Mucosa of rectum (tissue), 2 donors: Measurements from ENCODE around the gene CMTM3.
"Not testable (repeated sequence)": the region's sequence is repeated elsewhere in the genome, so short reads cannot be mapped to it uniquely, and the experiment has no call there.

Experiments
- H3K27ac ChIP-seq, 2 donors: one replicate each; pipeline ENCODE4 v1.7.0; 2013; ENCODE audit warnings: inconsistent platforms in 2 of 2, low read depth in 2 of 2, low read length in 2 of 2
- H3K27me3 ChIP-seq, 2 donors: one replicate each; pipeline ENCODE4 v1.7.0; 2013; ENCODE audit warnings: low read length in 2 of 2; ENCODE audit not compliant: control insufficient read depth in 2 of 2, insufficient read depth in 2 of 2
- H3K36me3 ChIP-seq, 2 donors: one replicate each; pipeline ENCODE4 v1.7.0; 2013; ENCODE audit warnings: low read length in 2 of 2; ENCODE audit not compliant: control insufficient read depth in 2 of 2, insufficient read depth in 2 of 2
- H3K4me1 ChIP-seq, 2 donors: one replicate each; pipeline ENCODE4 v1.7.0; 2013; ENCODE audit warnings: low read length in 2 of 2, mild to moderate bottlenecking in 1 of 2; ENCODE audit not compliant: control insufficient read depth in 2 of 2, insufficient read depth in 2 of 2
- H3K4me3 ChIP-seq, 2 donors: one replicate each; pipeline ENCODE4 v1.7.0; 2013; ENCODE audit warnings: low read length in 2 of 2
- H3K9ac ChIP-seq, 2 donors: one replicate each; pipeline ENCODE4 v1.7.0; 2013; ENCODE audit warnings: low read length in 2 of 2, low read depth in 1 of 2, mild to moderate bottlenecking in 1 of 2
- H3K9me3 ChIP-seq, 2 donors: one replicate each; pipeline ENCODE4 v1.7.0; 2013; ENCODE audit warnings: low read length in 2 of 2; ENCODE audit not compliant: control insufficient read depth in 2 of 2
- donor health status: healthy.
- donor health status: Normal muscosa, but diverticular disease.

Gene CMTM3

GRCh38 chr16:66608241-66609138 is 4.0 kb downstream of the CMTM3 start:
- Histone ChIP-seq H3K27me3 (peaks cover 3 to 6% of the 10 kb centered on the region in 2 donors), H3K36me3 (peaks cover 18 to 35% of the 10 kb centered on the region in 2 donors), H3K27ac (no peak overlapping the region), H3K9ac (no peak overlapping the region), H3K4me1 (peaks cover 6 to 11% of the 10 kb centered on the region in 2 donors), H3K4me3 (no peak overlapping the region), H3K9me3 (no peaks in the 10 kb centered on the region)

GRCh38 chr16:66609139-66609510 is 4.6 kb downstream of the CMTM3 start:
- Histone ChIP-seq H3K9ac (no peak overlapping the region), H3K9me3 (no peaks in the 10 kb centered on the region), H3K27ac (no peak overlapping the region), H3K4me1 (peaks cover 2 to 8% of the 10 kb centered on the region in 2 donors), H3K27me3 (peaks cover 0 to 3% of the 10 kb centered on the region in 2 donors), H3K4me3 (no peak overlapping the region), H3K36me3 (peaks cover 18 to 35% of the 10 kb centered on the region in 2 donors)

- no peak overlapping the region for H3K27ac ChIP-seq
- H3K36me3 ChIP-seq = peaks cover 26 to 37% of the 10 kb centered on the region in 2 donors
- H3K4me1 ChIP-seq = peaks cover 0 to 8% of the 10 kb centered on the region in 2 donors
- H3K9me3 ChIP-seq = no peaks in the 10 kb centered on the region
- H3K27me3 ChIP-seq = peaks cover 0 to 3% of the 10 kb centered on the region in 2 donors
- H3K4me3 ChIP-seq = no peak overlapping the region
- H3K9ac ChIP-seq = no peak overlapping the region
Measured at GRCh38 chr16:66610111-66610820, 5.8 kb downstream of the CMTM3 start.

GRCh38 chr16:66611911-66612310 is 7.4 kb downstream of the CMTM3 start:
- not testable (repeated sequence) for H3K4me3 ChIP-seq, H3K27me3 ChIP-seq, H3K9ac ChIP-seq, H3K27ac ChIP-seq, H3K9me3 ChIP-seq, H3K4me1 ChIP-seq
- peaks cover 30 to 45% of the 10 kb centered on the region in 2 donors for H3K36me3 ChIP-seq

- Histone ChIP-seq H3K4me3 (no peak overlapping the region), H3K4me1 (peaks cover 0 to 4% of the 10 kb centered on the region in 2 donors), H3K9me3 (no peaks in the 10 kb centered on the region), H3K27ac (no peak overlapping the region), H3K36me3 (peaks cover 30 to 47% of the 10 kb centered on the region in 2 donors), H3K27me3 (no peaks in the 10 kb centered on the region), H3K9ac (no peak overlapping the region)
Measured at GRCh38 chr16:66612422-66612821, 7.9 kb downstream of the CMTM3 start.

GRCh38 chr16:66614161-66614802 is 9.8 kb downstream of the CMTM3 start:
- Histone ChIP-seq H3K36me3 (peaks cover 37 to 39% of the 10 kb centered on the region in 2 donors), H3K4me3 (no peak overlapping the region), H3K9me3 (no peaks in the 10 kb centered on the region), H3K4me1 (no peaks in the 10 kb centered on the region), H3K27me3 (no peaks in the 10 kb centered on the region), H3K27ac (no peak overlapping the region), H3K9ac (no peak overlapping the region)

GRCh38 chr16:66616169-66616568 is 11.7 kb downstream of the CMTM3 start:
- no peak overlapping the region for H3K4me3 ChIP-seq
- H3K36me3 ChIP-seq = peaks cover 30 to 34% of the 10 kb centered on the region in 2 donors
- H3K4me1 ChIP-seq = no peaks in the 10 kb centered on the region
- H3K27me3 ChIP-seq = no peaks in the 10 kb centered on the region
- no peak overlapping the region for H3K27ac ChIP-seq
- no peak overlapping the region for H3K9ac ChIP-seq
- H3K9me3 ChIP-seq = no peaks in the 10 kb centered on the region

- Histone ChIP-seq H3K36me3 (peaks cover 27 to 38% of the 10 kb centered on the region in 2 donors), H3K27ac (no peak overlapping the region), H3K4me1 (no peaks in the 10 kb centered on the region), H3K27me3 (no peaks in the 10 kb centered on the region), H3K9ac (no peak overlapping the region), H3K4me3 (no peak overlapping the region), H3K9me3 (no peaks in the 10 kb centered on the region)
Measured at GRCh38 chr16:66616592-66616991, 12.1 kb downstream of the CMTM3 start.

- Histone ChIP-seq H3K27ac (no peak overlapping the region), H3K27me3 (no peaks in the 10 kb centered on the region), H3K4me3 (no peak overlapping the region), H3K9ac (no peak overlapping the region), H3K9me3 (no peaks in the 10 kb centered on the region), H3K4me1 (no peaks in the 10 kb centered on the region), H3K36me3 (peaks cover 32 to 41% of the 10 kb centered on the region in 2 donors)
Measured at GRCh38 chr16:66617010-66617434, 12.5 kb downstream of the CMTM3 start.

GRCh38 chr16:66617728-66618127 is 13.2 kb downstream of the CMTM3 start:
- H3K9ac ChIP-seq = no peak overlapping the region
- H3K9me3 ChIP-seq = no peaks in the 10 kb centered on the region
- H3K36me3 ChIP-seq = peaks cover 30 to 41% of the 10 kb centered on the region in 2 donors
- H3K4me1 ChIP-seq = no peaks in the 10 kb centered on the region
- no peak overlapping the region for H3K4me3 ChIP-seq
- no peaks in the 10 kb centered on the region for H3K27me3 ChIP-seq
- H3K27ac ChIP-seq = no peak overlapping the region
